Central memory CD8-positive, alpha-beta T cell (primary cell): ENCODE measurements around the gene DLG4.

Source experiments
- ATAC-seq: fragments of 150-1000 bp; cut with Tn5 transposase; replicated peaks from 2 replicates; pipeline ENCODE4 v1.10.0; 2022; ENCODE audit warnings: mild to moderate bottlenecking, moderate FRiP score, moderate number of reproducible peaks; ENCODE audit not compliant: poor library complexity, severe bottlenecking; ENCODE audit errors: extremely low read depth
- DNase-seq, 2 donors: peaks; one replicate each; pipeline ENCODE4 v3.0.0; 2021; ENCODE audit warnings: low spot score in 2 of 2
- H3K27ac Mint-ChIP-seq: one replicate; pipeline ENCODE4 v1.8.0; 2022; ENCODE audit warnings: low read depth, mild to moderate bottlenecking, moderate library complexity, mixed read lengths
- H3K27me3 Mint-ChIP-seq: one replicate; pipeline ENCODE4 v1.8.0; 2022; ENCODE audit warnings: mixed read lengths
- H3K36me3 Mint-ChIP-seq: one replicate; pipeline ENCODE4 v1.8.0; 2022; ENCODE audit warnings: mild to moderate bottlenecking, moderate library complexity, mixed read lengths; ENCODE audit not compliant: insufficient read depth
- H3K4me1 Mint-ChIP-seq: one replicate; pipeline ENCODE4 v1.8.0; 2022; ENCODE audit warnings: mixed read lengths
- H3K4me3 Mint-ChIP-seq: one replicate; pipeline ENCODE4 v1.8.0; 2022; ENCODE audit warnings: mild to moderate bottlenecking, moderate library complexity, mixed read lengths
- H3K9me3 Mint-ChIP-seq: one replicate; pipeline ENCODE4 v1.8.0; 2022; ENCODE audit warnings: mixed read lengths

DLG4 gene

GRCh38 chr17:7219812-7220592, at the start of gene DLG4, which contains the start of gene ACADVL:
Gene DLG4, minus strand, starts transcription at chr17:7219836.
Gene ACADVL, plus strand, starts transcription at chr17:7219938. Its CDS starts 47 bp downstream, at chr17:7219985.
- Mint-ChIP-seq H3K36me3 (peaks cover 8% of the 10 kb centered on the region), H3K4me3 (peak within 1 kb of the TSS; percentile 98), H3K27me3 (no peaks in the 10 kb centered on the region), H3K9me3 (no peaks in the 10 kb centered on the region), H3K27ac (peak within 1 kb of the TSS; percentile 95), H3K4me1 (peaks cover 44% of the 10 kb centered on the region)
- peak; percentile 35 to 44 for DNase-seq
- ATAC-seq, result peak; percentile 62

- Mint-ChIP-seq H3K9me3 (no peaks in the 10 kb centered on the region), H3K27ac (no peak overlapping the region), H3K4me3 (no peak overlapping the region), H3K36me3 (peaks cover 3% of the 10 kb centered on the region), H3K27me3 (peaks cover 44% of the 10 kb centered on the region), H3K4me1 (peaks cover 18% of the 10 kb centered on the region)
- DNase-seq, result no peak
- no peak for ATAC-seq
These were observed 47.1 kb upstream of the DLG4 start for GRCh38 chr17:7266784-7267183.

GRCh38 chr17:7263801-7264078, 44.1 kb upstream of the DLG4 start:
- DNase-seq, result no peak
- no peak overlapping the region for H3K27ac Mint-ChIP-seq
- H3K27me3 Mint-ChIP-seq, result peaks cover 34% of the 10 kb centered on the region
- no peak for ATAC-seq
- peaks cover 18% of the 10 kb centered on the region for H3K4me1 Mint-ChIP-seq
- peak overlapping the region; percentile 77 for H3K4me3 Mint-ChIP-seq
- no peaks in the 10 kb centered on the region for H3K9me3 Mint-ChIP-seq
- H3K36me3 Mint-ChIP-seq, result peaks cover 7% of the 10 kb centered on the region

GRCh38 chr17:7262935-7263800, 43.5 kb upstream of the DLG4 start:
- peaks cover 7% of the 10 kb centered on the region for H3K36me3 Mint-ChIP-seq
- peaks cover 34% of the 10 kb centered on the region for H3K27me3 Mint-ChIP-seq
- H3K9me3 Mint-ChIP-seq, result no peaks in the 10 kb centered on the region
- no peak for DNase-seq
- peak overlapping the region; percentile 86 for H3K27ac Mint-ChIP-seq
- peaks cover 18% of the 10 kb centered on the region for H3K4me1 Mint-ChIP-seq
- H3K4me3 Mint-ChIP-seq, result peak overlapping the region; percentile 77
- peak; percentile 22 for ATAC-seq

- ATAC-seq (no peak), DNase-seq (no peak)
- Mint-ChIP-seq H3K9me3 (no peaks in the 10 kb centered on the region), H3K27me3 (peaks cover 34% of the 10 kb centered on the region), H3K4me1 (peaks cover 18% of the 10 kb centered on the region), H3K27ac (peak within 1 kb of the TSS; percentile 86), H3K4me3 (peak within 1 kb of the TSS; percentile 77), H3K36me3 (peaks cover 9% of the 10 kb centered on the region)
These were observed 42.7 kb upstream of the DLG4 start, which contains the start of gene CLDN7 for GRCh38 chr17:7262192-7262934. Gene CLDN7, minus strand, starts transcription at chr17:7262478. Its CDS starts 435 bp downstream, at chr17:7262043.

GRCh38 chr17:7261379-7262191, 41.9 kb upstream of the DLG4 start:
- peaks cover 28% of the 10 kb centered on the region for H3K27me3 Mint-ChIP-seq
- H3K9me3 Mint-ChIP-seq, result no peaks in the 10 kb centered on the region
- DNase-seq, result no peak
- ATAC-seq, result peak; percentile 10
- H3K27ac Mint-ChIP-seq, result no peak overlapping the region
- H3K36me3 Mint-ChIP-seq, result peaks cover 16% of the 10 kb centered on the region
- peak overlapping the region; percentile 75 for H3K4me3 Mint-ChIP-seq
- H3K4me1 Mint-ChIP-seq, result peaks cover 18% of the 10 kb centered on the region

GRCh38 chr17:7260651-7261378, 41.2 kb upstream of the DLG4 start:
- Mint-ChIP-seq H3K27me3 (peaks cover 22% of the 10 kb centered on the region), H3K9me3 (no peaks in the 10 kb centered on the region), H3K27ac (no peak overlapping the region), H3K4me3 (peak overlapping the region; percentile 75), H3K36me3 (peaks cover 21% of the 10 kb centered on the region), H3K4me1 (peaks cover 18% of the 10 kb centered on the region)
- ATAC-seq, result peak; percentile 41
- no peak for DNase-seq

GRCh38 chr17:7260151-7260550, 40.5 kb upstream of the DLG4 start:
- DNase-seq (no peak), ATAC-seq (no peak)
- Mint-ChIP-seq H3K36me3 (peaks cover 25% of the 10 kb centered on the region), H3K4me3 (peak overlapping the region; percentile 18), H3K4me1 (peaks cover 18% of the 10 kb centered on the region), H3K9me3 (no peaks in the 10 kb centered on the region), H3K27me3 (peaks cover 22% of the 10 kb centered on the region), H3K27ac (no peak overlapping the region)

GRCh38 chr17:7259555-7259889, 39.9 kb upstream of the DLG4 start:
- ATAC-seq (no peak), DNase-seq (no peak)
- Mint-ChIP-seq H3K36me3 (peaks cover 31% of the 10 kb centered on the region), H3K27me3 (peaks cover 22% of the 10 kb centered on the region), H3K4me1 (peaks cover 22% of the 10 kb centered on the region), H3K4me3 (no peak overlapping the region), H3K27ac (no peak overlapping the region), H3K9me3 (no peaks in the 10 kb centered on the region)

- Mint-ChIP-seq H3K4me1 (peaks cover 19% of the 10 kb centered on the region), H3K4me3 (no peak overlapping the region), H3K9me3 (no peaks in the 10 kb centered on the region), H3K27me3 (peaks cover 16% of the 10 kb centered on the region), H3K36me3 (peaks cover 34% of the 10 kb centered on the region), H3K27ac (no peak overlapping the region)
- ATAC-seq (no peak), DNase-seq (no peak)
These were observed 39.3 kb upstream of the DLG4 start for GRCh38 chr17:7258731-7259554.
